H9 (cell line): ENCODE results near the gene FAM83C. TPM values are rescaled to one million over a fixed set of nuclear protein-coding genes. Genes with fewer than 3 reads are reported as not detected.

Source experiments
- DNase-seq: peaks from one replicate; pipeline ENCODE4 v3.0.0-alpha.2; 2017
- H2AFZ ChIP-seq: one replicate; pipeline ENCODE4 v1.6.1; 2013; ENCODE audit warnings: mild to moderate bottlenecking, low read length, control low read depth, moderate library complexity
- H2AK5ac ChIP-seq: 2 replicates; pipeline ENCODE4 v1.6.1; 2013; ENCODE audit warnings: low read length, control low read depth, mixed read lengths; ENCODE audit not compliant: insufficient read length
- H2BK120ac ChIP-seq: one replicate; pipeline ENCODE4 v1.6.1; 2013; ENCODE audit warnings: low read depth, mild to moderate bottlenecking, low read length, control low read depth, inconsistent platforms; ENCODE audit not compliant: poor library complexity, severe bottlenecking
- H2BK12ac ChIP-seq: 2 replicates; pipeline ENCODE4 v1.6.1; 2013; ENCODE audit warnings: low read length, control low read depth, mixed read lengths, low read depth; ENCODE audit not compliant: insufficient read length
- H2BK15ac ChIP-seq: 2 replicates; pipeline ENCODE4 v1.6.1; 2013; ENCODE audit warnings: low read depth, low read length, control low read depth
- H2BK20ac ChIP-seq: one replicate; pipeline ENCODE4 v1.6.1; 2013; ENCODE audit warnings: low read depth, mild to moderate bottlenecking, low read length, control low read depth, inconsistent platforms; ENCODE audit not compliant: poor library complexity, severe bottlenecking
- H2BK5ac ChIP-seq: 2 replicates; pipeline ENCODE4 v1.6.1; 2013; ENCODE audit warnings: low read length, control low read depth, mixed read lengths; ENCODE audit not compliant: insufficient read length
- H3K14ac ChIP-seq: 2 replicates; pipeline ENCODE4 v1.6.1; 2013; ENCODE audit warnings: low read length, control low read depth; ENCODE audit not compliant: insufficient read depth
- H3K18ac ChIP-seq: 2 replicates; pipeline ENCODE4 v1.6.1; 2013; ENCODE audit warnings: low read depth, mild to moderate bottlenecking, mixed read lengths, low read length, control low read depth; ENCODE audit not compliant: insufficient read length
- H3K23ac ChIP-seq: 2 replicates; pipeline ENCODE4 v1.6.1; 2013; ENCODE audit warnings: low read length, control low read depth, mixed read lengths, low read depth; ENCODE audit not compliant: insufficient read length
- H3K23me2 ChIP-seq: 2 replicates; pipeline ENCODE4 v1.6.1; 2013; ENCODE audit warnings: low read depth, mild to moderate bottlenecking, mixed read lengths, low read length, control low read depth; ENCODE audit not compliant: insufficient read length, poor library complexity, severe bottlenecking
- H3K27ac ChIP-seq: 2 replicates; pipeline ENCODE4 v1.5.1; 2013; ENCODE audit warnings: low read length, control low read depth, mixed read lengths, low read depth; ENCODE audit not compliant: insufficient read length
- H3K27me3 ChIP-seq: 2 replicates; pipeline ENCODE4 v1.6.1; 2013; ENCODE audit warnings: low read length, control low read depth, inconsistent platforms; ENCODE audit not compliant: insufficient read depth
- H3K4ac ChIP-seq: 2 replicates; pipeline ENCODE4 v1.6.1; 2013; ENCODE audit warnings: low read depth, mild to moderate bottlenecking, control low read depth, inconsistent platforms, low read length, moderate library complexity
- H3K4me1 ChIP-seq: 2 replicates; pipeline ENCODE4 v1.6.1; 2013; ENCODE audit warnings: low read length, control low read depth, inconsistent platforms; ENCODE audit not compliant: insufficient read depth
- H3K4me2 ChIP-seq: 2 replicates; pipeline ENCODE4 v1.6.1; 2013; ENCODE audit warnings: low read length, control low read depth, mixed read lengths; ENCODE audit not compliant: insufficient read length, insufficient read depth
- H3K56ac ChIP-seq: 2 replicates; pipeline ENCODE4 v1.6.1; 2013; ENCODE audit warnings: low read depth, mild to moderate bottlenecking, mixed read lengths, low read length, control low read depth; ENCODE audit not compliant: insufficient read length
- H3K79me1 ChIP-seq: 2 replicates; pipeline ENCODE4 v1.6.1; 2013; ENCODE audit warnings: low read depth, mild to moderate bottlenecking, moderate library complexity, low read length, control low read depth, inconsistent platforms; ENCODE audit not compliant: insufficient read depth, poor library complexity, severe bottlenecking
- H3K79me2 ChIP-seq: 2 replicates; pipeline ENCODE4 v1.6.1; 2013; ENCODE audit warnings: low read length, control low read depth, inconsistent platforms; ENCODE audit not compliant: insufficient read depth
- H3K9ac ChIP-seq: 2 replicates; pipeline ENCODE4 v1.6.1; 2013; ENCODE audit warnings: low read length, control low read depth, mixed read lengths; ENCODE audit not compliant: insufficient read length; ENCODE audit errors: extremely low read depth
- H3K9me3 ChIP-seq: one replicate; pipeline ENCODE4 v1.6.1; 2013; ENCODE audit warnings: low read depth, low read length, inconsistent platforms; ENCODE audit not compliant: control insufficient read depth
- H3T11ph ChIP-seq: one replicate; pipeline ENCODE4 v1.6.1; 2013; ENCODE audit warnings: mild to moderate bottlenecking, low read length, control low read depth, inconsistent platforms
- H4K20me1 ChIP-seq: one replicate; pipeline ENCODE4 v1.6.1; 2013; ENCODE audit not compliant: control insufficient read depth, insufficient read length, insufficient read depth
- H4K5ac ChIP-seq: 2 replicates; pipeline ENCODE4 v1.6.1; 2013; ENCODE audit warnings: low read depth, mild to moderate bottlenecking, mixed read lengths, low read length, control low read depth; ENCODE audit not compliant: insufficient read length
- H4K8ac ChIP-seq: replicated peaks from 2 replicates; pipeline ENCODE4 v1.6.1; 2013; ENCODE audit warnings: low read length, control low read depth, mixed read lengths, low read depth; ENCODE audit not compliant: insufficient read length
- H4K91ac ChIP-seq: 2 replicates; pipeline ENCODE4 v1.6.1; 2013; ENCODE audit warnings: low read depth, mild to moderate bottlenecking, moderate library complexity, mixed read lengths, low read length, control low read depth; ENCODE audit not compliant: insufficient read length
- H3K27ac Mint-ChIP-seq, 3 experiments: 2 replicates in 2 of 3; 3 replicates in 1 of 3; pipeline ENCODE4 v1.8.0; 2020 to 2021; ENCODE audit warnings: mixed read lengths in 3 of 3, mild to moderate bottlenecking in 1 of 3, moderate library complexity in 1 of 3
- H3K27me3 Mint-ChIP-seq: 2 replicates; pipeline ENCODE4 v1.8.0; 2021; ENCODE audit warnings: low read depth, mild to moderate bottlenecking, moderate library complexity, mixed read lengths
- H3K36me3 Mint-ChIP-seq, 3 experiments: 2 replicates in 2 of 3; 3 replicates in 1 of 3; pipeline ENCODE4 v1.8.0; 2020 to 2021; ENCODE audit warnings: low read depth in 3 of 3, mixed read lengths in 3 of 3; ENCODE audit not compliant: insufficient read depth in 1 of 3
- H3K4me1 Mint-ChIP-seq, 2 experiments: 2 replicates each; pipeline ENCODE4 v1.8.0; 2020; ENCODE audit warnings: mixed read lengths in 2 of 2
- H3K4me3 Mint-ChIP-seq, 2 experiments: 2 replicates in 1 of 2; 3 replicates in 1 of 2; pipeline ENCODE4 v1.8.0; 2020 to 2021; ENCODE audit warnings: mild to moderate bottlenecking in 2 of 2, mixed read lengths in 2 of 2, moderate library complexity in 1 of 2
- H3K9me3 Mint-ChIP-seq, 2 experiments: 2 replicates in 1 of 2; 3 replicates in 1 of 2; pipeline ENCODE4 v1.8.0; 2020; ENCODE audit warnings: mild to moderate bottlenecking in 2 of 2, mixed read lengths in 2 of 2, moderate library complexity in 1 of 2
- CTCF ChIP-seq: fragments of 200-600 bp; sonication (generic); conservative IDR thresholded peaks from 3 replicates; pipeline ENCODE4 v1.8.0; 2021; ENCODE audit warnings: antibody characterized with exemption, mild to moderate bottlenecking
- WGBS: extraction: QIAGEN DNeasy Blood & Tissue Kit; methylation state at CpG from one replicate; pipeline ENCODE4 v1.1.7; 2013; ENCODE audit warnings: missing lambda C conversion rate, low lambda C conversion rate, mixed read lengths; ENCODE audit not compliant: insufficient read length; ENCODE audit errors: extremely low coverage; 5-methylcytosine and 5-hydroxymethylcytosine counted together
- total RNA-seq: library from RNA; stranded (reverse); gene quantifications from 2 replicates; pipeline ENCODE4 v1.2.1, GENCODE V29; 2021

The FAM83C gene
- total RNA-seq, 1 experiment from 2014 or later: not detected

DNA sequence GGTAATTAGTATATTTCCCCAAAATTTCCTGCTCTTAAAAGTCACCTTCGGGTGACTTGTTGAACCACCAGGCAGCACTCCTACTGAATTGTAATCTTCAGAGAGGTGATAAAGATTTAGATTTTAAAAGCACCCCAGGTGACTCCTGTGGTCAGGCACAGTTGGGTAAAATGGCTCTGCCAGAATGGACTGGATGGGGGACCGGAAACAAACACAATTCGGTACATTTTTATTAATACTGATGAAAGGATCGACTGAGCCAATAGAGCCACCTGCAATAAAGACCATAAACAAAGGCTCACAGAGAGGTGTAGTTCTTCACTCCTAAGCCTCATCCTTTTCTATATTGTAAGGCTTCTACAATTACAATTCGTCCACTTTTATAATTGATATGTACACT is 19.6 kb upstream of the FAM83C start:
- no peak overlapping the region for H3K4ac ChIP-seq
- H4K20me1 ChIP-seq: no peaks in the 10 kb centered on the region
- H2AFZ ChIP-seq: no peak overlapping the region
- TF ChIP-seq CTCF: no peak
- H3K79me2 ChIP-seq: no peaks in the 10 kb centered on the region
- H3K23ac ChIP-seq: no peak overlapping the region
- no peak overlapping the region for H4K91ac ChIP-seq
- no CpG with 5 or more reads among the region's 5 CpGs for WGBS
- Mint-ChIP-seq H3K9me3 (no peaks in the 10 kb centered on the region), H3K27me3 (no peaks in the 10 kb centered on the region), H3K4me1 (peaks cover 24 to 31% of the 10 kb centered on the region in 2 experiments), H3K4me3 (no peak overlapping the region), H3K36me3 (peaks cover 2 to 10% (median 4%) of the 10 kb centered on the region in 3 experiments; a peak in 5 of 7 replicates), H3K27ac (peak overlapping the region; percentile 31 to 81 (median 49); a peak in 3 of 7 replicates)
- H3K27ac ChIP-seq: no peak overlapping the region
- peaks cover 2% of the 10 kb centered on the region; the same call in 1 of the 2 replicates for H3K4me1 ChIP-seq
- no peaks in the 10 kb centered on the region for H3K27me3 ChIP-seq
- H3K4me2 ChIP-seq: no peak overlapping the region
- H3K9me3 ChIP-seq: no peaks in the 10 kb centered on the region
- no peak overlapping the region for H2BK20ac ChIP-seq
- no peak overlapping the region for H2BK12ac ChIP-seq
- H3K56ac ChIP-seq: no peak overlapping the region
- H4K8ac ChIP-seq: no peak overlapping the region
- no peak overlapping the region for H2BK120ac ChIP-seq
- H3T11ph ChIP-seq: no peak overlapping the region
- H2AK5ac ChIP-seq: no peak overlapping the region
- DNase-seq: no peak
- no peaks in the 10 kb centered on the region for H3K79me1 ChIP-seq
- H2BK15ac ChIP-seq: no peak overlapping the region
- no peak overlapping the region for H4K5ac ChIP-seq
- H3K14ac ChIP-seq: no peak overlapping the region
- no peak overlapping the region for H3K18ac ChIP-seq
- no peak overlapping the region for H2BK5ac ChIP-seq
- no peaks in the 10 kb centered on the region for H3K23me2 ChIP-seq
- H3K9ac ChIP-seq: no peak overlapping the region
